DLD1 (cell line): ENCODE results near the gene TMEM129.

Experiments used
- in situ Hi-C: cut with HindIII; loops from 2 replicates; pipeline ENCODE4 v1.10.0; 2017; ENCODE audit warnings: low sequenced_read_pairs

The TMEM129 gene

DNA sequence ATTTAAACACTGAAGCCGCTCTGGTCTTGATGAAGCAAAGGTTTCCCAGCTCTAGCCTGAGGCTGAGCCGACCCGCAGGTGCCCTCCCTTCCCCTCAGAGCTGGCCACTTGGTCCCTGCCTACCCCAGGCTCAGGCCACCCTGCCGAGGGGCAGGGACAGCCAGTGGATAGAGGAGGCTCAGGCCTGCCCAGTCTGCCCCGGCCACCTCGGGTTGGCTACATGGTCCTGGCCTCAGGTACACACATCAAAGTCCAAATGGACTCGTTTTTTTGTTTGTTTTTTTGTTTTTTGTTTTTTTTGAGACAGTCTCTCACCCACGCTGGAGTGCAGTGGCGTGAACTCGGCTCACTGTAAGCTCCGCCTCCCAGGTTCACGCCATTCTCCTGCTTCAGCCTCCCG is 24.0 kb upstream of the TMEM129 start:
- in situ Hi-C loops = no loop called here

GRCh38 chr4:1744552-1744951 is 23.4 kb upstream of the TMEM129 start:
- in situ Hi-C loops = no loop called here

GRCh38 chr4:1743975-1744374 is 22.9 kb upstream of the TMEM129 start:
- in situ Hi-C loops = no loop called here

GRCh38 chr4:1743551-1743950 is 22.4 kb upstream of the TMEM129 start:
- in situ Hi-C loops = no loop called here

- in situ Hi-C loops = no loop called here
These were observed 20.1 kb upstream of the TMEM129 start for GRCh38 chr4:1741208-1741607.

DNA sequence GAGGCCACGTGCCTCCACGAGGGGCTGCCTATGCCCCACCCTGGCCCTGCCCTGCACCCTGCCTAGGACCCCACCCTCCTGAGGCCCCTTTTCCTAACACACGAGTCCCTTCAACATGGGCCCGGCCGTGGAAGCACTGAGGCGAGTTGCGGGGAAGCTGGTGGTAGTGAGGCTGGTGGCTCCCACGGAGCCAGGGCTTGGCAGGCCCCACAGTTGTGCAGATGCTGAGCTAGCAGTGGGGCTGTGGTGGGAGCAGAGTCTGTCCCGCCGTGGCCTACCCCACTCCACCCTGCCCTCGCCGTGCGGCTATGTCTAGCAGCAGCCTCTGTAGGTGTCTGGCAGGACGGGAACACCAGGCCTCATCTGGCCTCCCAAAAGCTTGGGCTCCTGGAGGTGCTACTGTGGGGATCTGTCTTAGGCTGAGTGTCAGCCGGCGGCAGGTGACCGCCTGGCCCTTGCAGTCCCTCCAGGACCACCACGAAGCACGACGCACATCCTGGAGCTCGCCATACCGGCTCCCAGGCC is 19.0 kb upstream of the TMEM129 start:
- in situ Hi-C loops = no loop called here

- in situ Hi-C loops = no loop called here
These were observed 18.2 kb upstream of the TMEM129 start for GRCh38 chr4:1739358-1739757.

GRCh38 chr4:1738410-1738809 is 17.3 kb upstream of the TMEM129 start:
- in situ Hi-C loops = no loop called here

- in situ Hi-C loops = no loop called here
These were observed 16.5 kb upstream of the TMEM129 start for GRCh38 chr4:1737666-1738065.

DNA sequence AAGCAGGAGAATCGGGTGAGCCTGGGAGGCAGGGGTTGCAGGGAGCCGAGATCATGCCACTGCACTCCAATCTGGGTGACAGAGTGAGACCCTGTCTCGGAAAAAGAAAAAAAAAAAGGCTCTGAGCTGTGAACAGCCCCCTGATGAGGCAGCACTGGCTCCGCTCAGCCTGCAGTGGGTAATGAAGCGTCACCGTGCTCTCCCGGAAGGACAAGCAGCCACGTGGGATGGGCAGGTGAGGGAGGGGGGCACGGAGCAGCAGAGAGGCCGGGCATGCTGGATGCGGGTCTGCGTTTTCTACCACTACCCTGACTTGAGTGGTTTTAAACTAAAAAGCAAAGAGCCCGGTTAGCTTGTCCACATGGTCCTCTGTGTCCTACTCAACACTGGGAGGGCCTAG is 15.7 kb upstream of the TMEM129 start:
- in situ Hi-C loops = no loop called here

- in situ Hi-C loops = no loop called here
These were observed 14.1 kb upstream of the TMEM129 start for GRCh38 chr4:1735215-1735614.

DNA sequence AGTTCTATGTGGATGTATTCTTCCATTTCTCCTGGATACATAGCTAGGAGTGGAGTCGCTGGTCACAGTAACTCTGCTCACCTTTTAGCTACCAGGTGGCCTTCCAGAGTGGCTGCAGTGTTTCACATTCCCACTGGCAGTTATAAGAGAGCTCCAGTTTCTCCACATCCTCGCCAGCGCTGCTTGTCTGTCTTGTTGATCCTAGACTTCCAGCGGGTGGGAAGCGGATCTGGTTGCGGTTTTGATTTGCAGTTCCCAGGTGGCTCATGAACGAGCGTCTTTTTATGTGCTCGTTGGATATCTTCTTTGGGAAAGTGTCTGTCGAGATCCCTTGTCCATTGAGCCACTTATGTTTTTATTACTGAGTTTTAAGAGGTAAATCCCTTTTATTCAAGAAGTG is 11.8 kb upstream of the TMEM129 start:
- in situ Hi-C loops = no loop called here

DNA sequence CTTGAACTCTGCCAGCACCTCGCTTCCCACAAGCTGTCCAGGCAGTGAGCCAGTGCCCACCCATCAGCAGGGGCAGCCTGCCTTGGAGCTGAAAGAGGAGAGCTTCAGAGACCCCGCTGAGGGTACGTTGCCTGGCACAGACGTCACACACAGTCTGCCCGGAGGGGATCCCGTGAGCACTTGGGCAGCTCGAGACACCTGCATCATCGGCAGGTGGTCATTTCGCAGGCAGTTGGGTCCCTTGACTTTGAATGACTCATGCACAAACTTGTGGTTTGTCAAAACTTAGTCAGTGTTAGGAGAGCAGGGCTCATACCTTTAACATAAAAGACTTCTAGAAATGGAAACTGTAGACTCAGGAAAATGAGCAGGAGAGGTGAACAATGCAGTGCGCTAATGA is 10.1 kb upstream of the TMEM129 start:
- in situ Hi-C loops = no loop called here

DNA sequence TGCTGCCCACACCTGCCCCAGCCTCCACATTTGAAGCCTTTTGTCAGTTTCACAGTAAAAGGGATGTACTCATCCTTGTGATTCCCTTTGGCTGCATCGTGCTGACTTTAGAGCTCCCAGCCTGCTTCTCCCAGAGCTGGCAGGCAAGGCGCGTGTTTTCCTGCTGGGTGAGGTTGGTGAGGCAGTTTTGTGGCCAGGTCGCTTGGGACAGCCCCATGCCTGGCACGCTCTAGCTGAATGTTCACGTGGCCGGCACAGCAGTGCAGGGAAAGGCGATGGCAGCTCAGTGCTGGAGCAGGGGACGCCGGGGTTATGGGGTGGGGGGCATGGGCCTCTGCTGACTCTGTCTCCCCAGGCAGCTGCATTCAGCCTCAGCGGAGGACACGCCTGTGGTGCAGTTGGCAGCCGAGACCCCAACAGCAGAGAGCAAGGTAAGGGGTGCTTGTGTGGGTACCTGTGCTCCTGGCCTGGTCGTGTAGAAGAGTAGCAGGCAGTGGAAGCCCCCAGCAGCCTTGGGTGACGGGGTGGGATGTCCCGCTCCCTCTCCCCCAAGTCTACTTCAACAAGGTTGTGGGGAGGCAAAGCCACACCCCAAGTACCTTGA is 9.5 kb upstream of the TMEM129 start:
- in situ Hi-C loops = no loop called here

- in situ Hi-C loops = no loop called here
These were observed 7.2 kb upstream of the TMEM129 start for GRCh38 chr4:1728061-1728980.

DNA sequence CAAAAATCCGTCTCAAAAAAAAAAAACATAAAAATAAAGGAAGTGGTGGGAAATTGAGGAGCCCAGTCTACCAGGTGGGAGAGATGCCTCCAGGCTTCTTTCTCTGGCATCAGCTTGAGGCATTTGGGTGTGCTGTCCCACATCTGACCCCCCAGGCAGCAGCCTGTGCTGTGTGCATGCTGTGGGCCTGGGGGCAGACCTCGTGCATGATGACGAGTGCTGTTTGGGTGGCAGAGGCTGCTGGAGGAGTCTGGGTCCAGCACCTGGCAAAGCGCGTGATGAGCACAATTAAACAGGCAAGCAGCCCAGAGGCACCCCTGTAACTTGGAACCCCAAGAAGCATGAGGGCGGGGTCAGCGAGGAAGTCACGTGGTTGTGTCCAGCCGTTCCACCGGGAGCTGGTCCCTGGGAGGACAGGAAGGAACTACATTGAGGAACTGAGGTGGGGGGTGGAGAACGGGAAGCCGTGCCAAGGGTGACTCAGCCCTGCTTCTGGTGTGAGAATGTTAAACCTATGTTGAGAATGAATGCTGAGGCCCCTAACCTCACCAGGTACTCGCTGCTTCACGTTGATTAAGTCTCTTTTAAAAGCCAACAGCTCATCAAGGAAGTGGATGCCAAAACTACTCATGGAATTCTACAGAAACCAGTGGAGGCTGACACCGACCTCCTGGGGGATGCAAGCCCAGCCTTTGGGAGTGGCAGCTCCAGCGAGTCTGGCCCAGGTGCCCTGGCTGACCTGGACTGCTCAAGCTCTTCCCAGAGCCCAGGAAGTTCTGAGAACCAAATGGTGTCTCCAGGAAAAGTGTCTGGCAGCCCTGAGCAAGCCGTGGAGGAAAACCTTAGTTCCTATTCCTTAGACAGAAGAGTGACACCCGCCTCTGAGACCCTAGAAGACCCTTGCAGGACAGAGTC is 6.3 kb upstream of the TMEM129 start:
- in situ Hi-C loops = no loop called here

DNA sequence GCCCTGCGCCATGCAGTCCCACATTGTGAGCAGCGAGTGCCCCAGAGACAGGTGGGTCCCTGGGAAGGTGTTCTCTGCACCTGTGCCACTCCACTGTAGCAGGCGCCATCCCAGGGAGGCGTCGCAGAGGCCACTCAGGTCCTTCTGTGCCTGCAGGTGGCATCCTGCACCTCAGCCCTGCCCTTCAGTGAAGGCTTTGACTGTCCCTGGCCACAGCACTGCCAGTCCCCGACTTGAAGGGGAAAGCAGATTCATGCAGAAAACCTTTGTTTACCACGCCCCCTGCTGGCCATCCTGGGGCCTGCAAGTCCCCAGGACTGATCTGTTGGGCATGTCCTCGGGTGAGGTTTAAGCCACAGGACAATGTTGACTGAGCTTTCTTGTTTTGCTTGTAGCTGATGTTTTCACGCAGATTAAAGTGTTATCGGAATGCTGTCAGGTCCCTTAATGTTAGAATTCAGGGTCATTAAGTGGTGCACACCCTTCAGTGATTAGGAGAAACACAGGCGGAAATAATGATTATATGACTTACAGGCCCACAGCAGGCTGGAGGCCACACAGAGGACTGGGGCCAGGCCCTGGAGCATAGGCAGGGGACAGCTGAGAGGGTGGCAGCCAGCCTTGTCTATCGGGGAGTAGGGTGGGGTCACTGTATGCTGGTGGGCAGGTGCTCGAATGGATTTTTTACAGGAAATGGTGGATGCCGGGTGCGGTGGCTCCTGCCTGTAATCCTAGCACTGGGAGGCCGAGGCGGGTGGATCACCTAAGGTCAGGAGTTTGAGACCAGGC is 5.2 kb upstream of the TMEM129 start:
- in situ Hi-C loops = no loop called here

- in situ Hi-C loops = no loop called here
These were observed 4.4 kb upstream of the TMEM129 start for GRCh38 chr4:1725521-1725920.

GRCh38 chr4:1723131-1723801 is 2.1 kb upstream of the TMEM129 start:
- in situ Hi-C loops = no loop called here
